ENCODE data around the gene PRM3.
"Not testable (repeated sequence)": the region's sequence is repeated elsewhere in the genome, so short reads cannot be mapped to it uniquely, and the experiment has no call there.

PRM3 gene

DNA sequence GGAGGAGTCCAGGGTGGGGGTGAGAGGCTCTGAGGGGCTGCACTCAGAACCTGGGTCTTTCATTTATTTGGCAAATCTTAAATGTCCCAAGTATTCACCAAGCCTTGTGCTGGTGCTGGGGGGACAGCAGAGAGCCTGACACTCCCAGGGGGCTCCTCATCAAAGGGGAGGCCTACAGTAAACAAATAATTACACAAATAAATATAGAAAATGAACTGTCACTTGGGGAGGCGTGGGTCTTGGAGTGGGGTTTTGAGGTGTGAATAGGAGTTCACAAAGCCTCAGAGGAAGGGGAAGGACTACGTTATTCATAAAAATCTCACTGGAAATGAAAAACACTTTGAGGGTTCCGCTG lies 22.9 kb upstream of the PRM3 start:
- no peak for TF ChIP-seq BHLHE40 (IDR thresholded peaks at IDR 0.05; ENCODE audit: borderline replicate concordance)
- DNase-seq (ENCODE audit: extremely low spot score): no peak
- ChIA-PET CTCF (no interaction called here), POLR2A (no interaction called here)

DNA sequence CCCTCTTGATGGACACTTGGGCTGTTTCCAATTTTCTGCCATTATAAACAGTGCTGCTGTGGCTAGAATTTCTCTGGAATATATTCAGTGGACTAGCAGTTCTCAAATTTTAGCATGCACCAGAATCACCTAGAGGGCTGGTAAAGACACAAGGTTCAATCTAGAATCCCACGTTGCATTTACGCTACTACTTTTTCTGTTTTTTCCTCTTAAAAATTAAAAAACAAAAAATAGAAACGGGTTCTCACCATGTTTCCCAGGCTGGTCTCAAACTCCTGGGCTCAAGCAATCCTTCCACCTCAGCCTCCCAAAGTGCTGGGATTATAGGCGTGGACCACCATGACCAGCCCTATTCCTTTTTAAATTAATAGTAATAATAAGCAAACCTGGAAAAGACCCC lies 22.2 kb upstream of the PRM3 start:
- DNase-seq (ENCODE audit: extremely low spot score): no peak
- TF ChIP-seq NFRKB (IDR thresholded peaks at IDR 0.05): no peak
- ChIA-PET CTCF (no interaction called here), POLR2A (no interaction called here)

DNA sequence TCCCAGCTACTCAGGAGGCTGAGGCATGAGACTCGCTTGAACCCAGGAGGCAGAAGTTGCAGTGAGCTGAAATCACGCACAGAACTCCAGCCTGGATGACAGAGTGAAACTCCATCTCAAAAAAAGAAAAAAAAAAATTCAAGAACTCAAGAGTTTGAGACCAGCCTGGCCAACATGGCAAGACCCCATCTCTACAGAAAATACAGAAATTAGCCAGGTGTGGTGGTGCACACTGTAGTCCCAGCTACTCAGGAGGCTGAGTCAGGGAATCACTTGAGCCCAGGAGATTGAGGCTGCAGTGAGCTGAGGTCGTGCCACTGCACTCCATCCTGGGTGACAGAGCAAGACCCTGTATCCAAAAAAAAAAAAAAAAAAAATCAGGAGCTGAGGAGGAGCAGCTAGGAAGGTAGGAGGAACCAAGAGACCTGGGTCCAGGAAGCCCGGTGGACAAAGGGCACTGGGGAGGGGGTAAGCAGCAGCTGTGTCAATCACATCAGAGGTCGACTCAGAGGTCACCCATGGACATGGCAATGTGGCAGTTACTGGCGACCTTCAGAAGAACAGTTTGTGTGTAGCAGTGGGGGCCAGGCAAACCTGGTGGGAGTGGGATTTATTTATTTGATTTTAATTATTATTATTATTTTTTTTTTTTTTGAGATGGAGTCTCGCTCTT lies 18.8 kb upstream of the PRM3 start:
- ChIA-PET POLR2A (interaction anchor here (0.6 kb wide), 1 partner anchor 35 kb away, joined by 3 read pairs; no protein-coding TSS in a partner anchor), CTCF (interaction anchor here (0.6 kb wide), 1 partner anchor 20 kb away, joined by 3 read pairs; no protein-coding TSS in a partner anchor)
- DNase-seq (ENCODE audit: extremely low spot score): no peak
- TF ChIP-seq TARDBP (IDR thresholded peaks at IDR 0.05): no peak
- no peak for TF ChIP-seq NFRKB (IDR thresholded peaks at IDR 0.05)
- TF ChIP-seq SP1 (IDR thresholded peaks at IDR 0.05): no peak
- TF ChIP-seq ARNT (IDR thresholded peaks at IDR 0.05): no peak
- TF ChIP-seq L3MBTL2 (conservative IDR thresholded peaks at IDR 0.05): no peak

DNA sequence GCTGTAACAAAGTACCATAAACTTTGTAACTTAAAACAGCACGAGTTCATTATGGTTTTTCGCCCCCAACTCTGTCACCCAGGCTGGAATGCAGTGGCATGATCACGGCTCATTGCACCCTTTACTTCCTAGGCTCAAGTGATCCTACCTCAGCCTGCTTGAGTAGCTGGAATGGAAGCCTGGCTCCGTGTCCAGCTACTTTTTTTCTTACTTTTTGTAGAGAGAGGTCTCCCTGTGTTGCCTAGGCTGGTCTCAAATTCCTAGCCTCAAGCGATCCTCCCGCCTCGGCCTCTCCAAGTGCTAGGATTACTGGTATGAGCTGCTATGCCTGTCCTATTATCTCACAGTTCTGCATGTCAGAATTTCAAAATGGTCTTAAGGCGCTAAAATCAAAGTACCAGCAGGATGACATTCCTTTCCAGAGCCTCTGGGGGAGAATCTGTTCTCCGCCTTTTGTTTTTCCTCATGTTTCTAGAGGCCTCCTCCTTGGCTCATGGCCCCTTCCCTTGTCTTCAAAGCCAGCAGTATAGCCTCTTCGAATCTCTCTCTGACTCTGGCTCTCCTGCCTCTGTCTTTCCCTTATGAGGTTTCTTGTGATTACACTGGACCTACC lies 17.8 kb upstream of the PRM3 start:
- TF ChIP-seq ARNT (IDR thresholded peaks at IDR 0.05) (no peak), CTBP1 (IDR thresholded peaks at IDR 0.05; ENCODE audit: borderline replicate concordance) (no peak), BHLHE40 (IDR thresholded peaks at IDR 0.05; ENCODE audit: borderline replicate concordance) (no peak), FOXA1 (IDR thresholded peaks at IDR 0.05) (no peak), HDGF (IDR thresholded peaks at IDR 0.05; ENCODE audit: borderline replicate concordance) (no peak), NFRKB (IDR thresholded peaks at IDR 0.05) (no peak), FOXK2 (IDR thresholded peaks at IDR 0.05) (no peak), L3MBTL2 (conservative IDR thresholded peaks at IDR 0.05) (no peak), FOXM1 (IDR thresholded peaks at IDR 0.05; ENCODE audit: borderline replicate concordance) (no peak), TARDBP (IDR thresholded peaks at IDR 0.05) (no peak), ELF4 (IDR thresholded peaks at IDR 0.05) (no peak), ZNF384 (IDR thresholded peaks at IDR 0.05) (no peak), SP1 (IDR thresholded peaks at IDR 0.05) (no peak), LEF1 (IDR thresholded peaks at IDR 0.05; ENCODE audit: borderline replicate concordance) (no peak), SUZ12 (IDR thresholded peaks at IDR 0.05) (no peak)
- TF ChIP-seq, protein P1, sequence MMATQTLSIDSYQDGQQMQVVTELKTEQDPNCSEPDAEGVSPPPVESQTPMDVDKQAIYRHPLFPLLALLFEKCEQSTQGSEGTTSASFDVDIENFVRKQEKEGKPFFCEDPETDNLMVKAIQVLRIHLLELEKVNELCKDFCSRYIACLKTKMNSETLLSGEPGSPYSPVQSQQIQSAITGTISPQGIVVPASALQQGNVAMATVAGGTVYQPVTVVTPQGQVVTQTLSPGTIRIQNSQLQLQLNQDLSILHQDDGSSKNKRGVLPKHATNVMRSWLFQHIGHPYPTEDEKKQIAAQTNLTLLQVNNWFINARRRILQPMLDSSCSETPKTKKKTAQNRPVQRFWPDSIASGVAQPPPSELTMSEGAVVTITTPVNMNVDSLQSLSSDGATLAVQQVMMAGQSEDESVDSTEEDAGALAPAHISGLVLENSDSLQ (IDR thresholded peaks at IDR 0.05): no peak

DNA sequence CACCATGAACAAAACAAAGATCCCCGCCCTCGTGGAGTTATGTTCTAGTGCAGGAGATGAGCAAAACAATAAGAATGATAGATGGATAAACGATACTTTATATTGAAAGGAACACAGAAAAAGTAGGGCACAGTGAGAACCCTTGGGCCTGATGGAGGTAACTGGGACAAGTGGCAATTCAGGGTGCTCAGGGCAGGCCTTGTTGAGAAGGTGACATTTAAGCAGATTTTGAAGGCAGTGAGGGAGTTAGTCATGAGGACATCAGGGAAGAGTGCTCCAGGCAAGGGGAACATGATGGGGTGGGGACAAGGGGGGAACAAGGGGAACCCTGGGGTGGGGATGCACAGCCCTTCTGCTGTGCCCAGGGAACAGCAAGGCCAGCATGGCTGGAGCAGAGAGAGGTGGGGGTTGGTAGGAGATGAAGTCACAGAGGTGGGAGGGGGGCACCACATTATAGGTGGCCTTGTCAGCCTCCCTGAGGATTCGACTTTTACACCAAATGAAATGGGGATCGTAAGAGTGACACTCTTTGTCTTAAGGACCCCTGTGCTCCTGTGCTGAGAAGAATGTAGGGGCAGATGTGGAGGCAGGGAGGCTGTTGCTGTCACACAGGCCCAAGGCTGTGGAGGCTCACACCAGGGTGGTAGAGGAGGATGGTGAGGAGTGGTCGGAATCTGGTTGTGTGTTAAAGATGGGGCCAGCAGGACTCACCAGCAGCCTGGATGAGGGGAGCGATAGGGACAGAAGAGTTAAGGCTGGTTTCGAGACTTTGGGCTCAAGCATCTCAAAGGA lies 16.9 kb upstream of the PRM3 start:
- ChIA-PET CTCF (no interaction called here), POLR2A (interaction anchor here (1.0 kb wide), 1 partner anchor 34 kb away, joined by 3 read pairs; the partner anchor contains the start of gene SOCS1)
- DNase-seq (ENCODE audit: extremely low spot score): no peak
- TF ChIP-seq LEF1 (IDR thresholded peaks at IDR 0.05; ENCODE audit: borderline replicate concordance) (no peak), L3MBTL2 (conservative IDR thresholded peaks at IDR 0.05) (no peak), SP1 (IDR thresholded peaks at IDR 0.05) (no peak), HDGF (IDR thresholded peaks at IDR 0.05; ENCODE audit: borderline replicate concordance) (no peak), ELF4 (IDR thresholded peaks at IDR 0.05) (no peak), FOXK2 (IDR thresholded peaks at IDR 0.05) (no peak), ZNF384 (IDR thresholded peaks at IDR 0.05) (no peak), CTBP1 (IDR thresholded peaks at IDR 0.05; ENCODE audit: borderline replicate concordance) (no peak), FOXA1 (IDR thresholded peaks at IDR 0.05) (no peak), TARDBP (IDR thresholded peaks at IDR 0.05) (no peak), SUZ12 (IDR thresholded peaks at IDR 0.05) (no peak), ARNT (IDR thresholded peaks at IDR 0.05) (no peak), NFRKB (IDR thresholded peaks at IDR 0.05) (no peak), FOXM1 (IDR thresholded peaks at IDR 0.05; ENCODE audit: borderline replicate concordance) (no peak)
- TF ChIP-seq, protein P1 (IDR thresholded peaks at IDR 0.05): no peak

More for the DNA sequence above, 17.8 kb upstream of the PRM3 start:
- ChIA-PET CTCF (no interaction called here), POLR2A (interaction anchor here (1.0 kb wide), 1 partner anchor 35 kb away, joined by 3 read pairs; the partner anchor contains the start of gene SOCS1)
- no peak for DNase-seq (ENCODE audit: extremely low spot score)

DNA sequence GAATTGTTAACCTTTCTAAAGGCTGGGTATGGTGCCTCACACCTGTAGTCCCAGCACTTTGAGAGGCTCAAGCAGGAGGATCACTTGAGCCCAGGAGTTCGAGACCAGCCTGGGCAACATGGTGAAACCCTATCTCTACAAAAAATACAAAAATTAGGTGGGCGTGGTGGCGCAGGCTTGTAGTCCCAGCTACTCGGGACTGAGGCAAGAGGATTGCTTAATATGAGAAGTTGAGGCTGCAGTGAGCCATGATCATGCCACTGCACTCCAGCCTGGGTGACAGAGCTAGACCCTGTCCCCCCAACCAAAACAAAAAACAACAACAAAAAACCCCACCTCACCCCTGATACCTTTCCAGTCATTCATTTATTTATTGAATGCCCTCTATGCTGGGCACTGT lies 16.3 kb upstream of the PRM3 start:
- POLR2A ChIA-PET; CTCF ChIA-PET; DNase-seq (ENCODE audit: extremely low spot score): not testable (repeated sequence)

DNA sequence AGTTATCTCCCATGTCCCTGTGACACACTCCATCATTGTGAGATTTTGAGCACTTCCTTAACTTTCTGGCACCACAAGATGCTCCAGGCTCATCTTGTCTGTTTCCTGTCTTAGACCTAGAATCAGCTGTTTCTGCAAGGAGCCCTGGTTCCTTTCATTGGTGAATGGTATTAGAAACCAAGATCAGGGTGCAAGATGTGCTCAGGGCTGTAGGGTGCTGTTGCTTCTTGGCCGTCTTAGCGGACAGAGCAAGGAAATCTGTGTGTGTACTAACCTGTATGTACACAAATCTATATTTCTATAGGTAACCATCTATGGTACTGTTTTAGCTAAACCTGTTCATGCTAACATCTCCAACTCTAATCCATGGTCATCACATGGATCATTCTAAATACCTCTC lies 15.8 kb upstream of the PRM3 start:
- POLR2A ChIA-PET: no interaction called here
- DNase-seq (ENCODE audit: extremely low spot score): no peak
- CTCF ChIA-PET: no interaction called here
- TF ChIP-seq LEF1 (IDR thresholded peaks at IDR 0.05; ENCODE audit: borderline replicate concordance) (no peak), TARDBP (IDR thresholded peaks at IDR 0.05) (no peak)
